Nephron progenitor cell (in vitro differentiated cells): ENCODE data around the gene USH2A.

Experiments used
- DNase-seq: peaks from one replicate; pipeline ENCODE4 v3.0.0; 2021
- H3K27ac Mint-ChIP-seq: 2 replicates; pipeline ENCODE4 v1.8.0; 2021; ENCODE audit warnings: mild to moderate bottlenecking, moderate library complexity, mixed read lengths
- H3K27me3 Mint-ChIP-seq: 2 replicates; pipeline ENCODE4 v1.8.0; 2021; ENCODE audit warnings: mild to moderate bottlenecking, low read depth, mixed read lengths; ENCODE audit not compliant: poor library complexity
- H3K36me3 Mint-ChIP-seq: 2 replicates; pipeline ENCODE4 v1.8.0; 2021; ENCODE audit warnings: low read depth, mixed read lengths
- H3K4me1 Mint-ChIP-seq: 2 replicates; pipeline ENCODE4 v1.8.0; 2021; ENCODE audit warnings: mixed read lengths
- H3K4me3 Mint-ChIP-seq: 2 replicates; pipeline ENCODE4 v1.8.0; 2021; ENCODE audit warnings: mild to moderate bottlenecking, moderate library complexity, mixed read lengths
- H3K9me3 Mint-ChIP-seq: 2 replicates; pipeline ENCODE4 v1.8.0; 2021; ENCODE audit warnings: mild to moderate bottlenecking, moderate library complexity, mixed read lengths
- TF ChIP-seq, protein P1 (sequence below): fragments of 200-600 bp; sonication (generic); IDR thresholded peaks from 2 replicates; pipeline ENCODE4 v1.5.0; 2021; ENCODE audit warnings: antibody characterized with exemption

Gene USH2A

DNA sequence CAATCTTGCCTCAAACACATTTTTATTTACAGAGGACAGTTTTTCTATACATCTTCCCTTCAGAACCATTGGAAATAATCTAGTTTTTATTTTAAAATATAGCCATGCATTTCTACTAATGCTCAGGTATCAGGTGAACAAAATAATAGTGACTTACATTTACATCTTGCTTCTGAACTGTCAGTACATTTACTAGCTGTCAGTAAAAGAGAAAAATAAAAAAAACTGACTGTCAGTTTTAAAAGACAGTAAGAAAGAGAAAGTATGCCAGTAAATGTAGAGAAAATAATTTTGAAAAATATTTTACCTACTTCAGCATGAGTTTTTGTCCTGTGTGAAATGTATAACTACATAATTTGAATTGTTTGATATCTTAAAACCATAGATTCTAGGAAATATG, 33.5 kb downstream of the USH2A start:
- Mint-ChIP-seq H3K27me3 (no peaks in the 10 kb centered on the region), H3K4me1 (peaks cover 10% of the 10 kb centered on the region), H3K9me3 (no peaks in the 10 kb centered on the region), H3K27ac (no peak overlapping the region), H3K36me3 (no peaks in the 10 kb centered on the region), H3K4me3 (no peak overlapping the region)
- no peak for DNase-seq
- TF ChIP-seq, protein P1, sequence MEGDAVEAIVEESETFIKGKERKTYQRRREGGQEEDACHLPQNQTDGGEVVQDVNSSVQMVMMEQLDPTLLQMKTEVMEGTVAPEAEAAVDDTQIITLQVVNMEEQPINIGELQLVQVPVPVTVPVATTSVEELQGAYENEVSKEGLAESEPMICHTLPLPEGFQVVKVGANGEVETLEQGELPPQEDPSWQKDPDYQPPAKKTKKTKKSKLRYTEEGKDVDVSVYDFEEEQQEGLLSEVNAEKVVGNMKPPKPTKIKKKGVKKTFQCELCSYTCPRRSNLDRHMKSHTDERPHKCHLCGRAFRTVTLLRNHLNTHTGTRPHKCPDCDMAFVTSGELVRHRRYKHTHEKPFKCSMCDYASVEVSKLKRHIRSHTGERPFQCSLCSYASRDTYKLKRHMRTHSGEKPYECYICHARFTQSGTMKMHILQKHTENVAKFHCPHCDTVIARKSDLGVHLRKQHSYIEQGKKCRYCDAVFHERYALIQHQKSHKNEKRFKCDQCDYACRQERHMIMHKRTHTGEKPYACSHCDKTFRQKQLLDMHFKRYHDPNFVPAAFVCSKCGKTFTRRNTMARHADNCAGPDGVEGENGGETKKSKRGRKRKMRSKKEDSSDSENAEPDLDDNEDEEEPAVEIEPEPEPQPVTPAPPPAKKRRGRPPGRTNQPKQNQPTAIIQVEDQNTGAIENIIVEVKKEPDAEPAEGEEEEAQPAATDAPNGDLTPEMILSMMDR: no peak

DNA sequence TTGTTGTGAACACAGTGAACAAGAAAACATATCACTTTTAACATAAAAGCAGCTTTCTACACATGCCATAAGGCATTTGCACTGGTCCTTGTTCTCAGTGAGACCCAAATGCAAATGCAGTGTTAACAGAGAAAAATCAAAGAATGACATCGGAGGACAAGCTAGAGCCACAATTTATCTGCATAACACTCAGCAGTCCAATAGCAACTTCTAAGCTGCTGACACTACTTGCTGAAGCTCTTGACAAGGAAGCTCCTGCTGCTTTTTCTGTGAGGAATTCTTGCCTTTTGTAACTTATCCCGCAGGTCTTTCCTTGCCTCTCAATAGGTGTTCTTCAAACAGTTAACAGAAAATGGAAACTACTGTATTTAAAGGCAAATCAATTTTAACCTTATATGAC, 34.7 kb downstream of the USH2A start:
- Mint-ChIP-seq H3K27me3 (no peaks in the 10 kb centered on the region), H3K4me3 (no peak overlapping the region), H3K9me3 (no peaks in the 10 kb centered on the region), H3K36me3 (no peaks in the 10 kb centered on the region), H3K27ac (no peak overlapping the region), H3K4me1 (peaks cover 11% of the 10 kb centered on the region)
- TF ChIP-seq, protein P1: no peak
- DNase-seq: no peak

DNA sequence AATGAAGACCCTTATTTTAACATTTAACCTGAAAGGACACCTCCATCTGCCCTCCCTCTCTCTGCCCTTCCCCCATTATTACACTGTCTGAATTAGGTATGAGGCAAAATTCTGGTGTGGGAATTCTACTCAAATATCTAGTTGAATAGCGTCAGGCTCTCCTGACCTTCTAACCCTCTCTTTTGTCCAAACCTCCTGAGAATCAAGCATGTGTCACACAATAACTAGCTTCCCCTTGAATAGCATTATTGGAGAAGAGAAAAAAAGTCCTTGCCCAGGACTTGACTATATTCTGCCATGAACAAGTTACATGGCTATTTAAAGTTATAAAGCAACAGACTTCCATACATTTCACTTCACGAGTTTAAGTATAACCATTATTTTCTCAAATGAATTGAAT, 35.5 kb downstream of the USH2A start:
- H3K4me1 Mint-ChIP-seq: peaks cover 11% of the 10 kb centered on the region
- no peaks in the 10 kb centered on the region for H3K9me3 Mint-ChIP-seq
- no peak for DNase-seq
- no peaks in the 10 kb centered on the region for H3K36me3 Mint-ChIP-seq
- TF ChIP-seq, protein P1: no peak
- H3K27me3 Mint-ChIP-seq: no peaks in the 10 kb centered on the region
- H3K4me3 Mint-ChIP-seq: no peak overlapping the region
- H3K27ac Mint-ChIP-seq: no peak overlapping the region

DNA sequence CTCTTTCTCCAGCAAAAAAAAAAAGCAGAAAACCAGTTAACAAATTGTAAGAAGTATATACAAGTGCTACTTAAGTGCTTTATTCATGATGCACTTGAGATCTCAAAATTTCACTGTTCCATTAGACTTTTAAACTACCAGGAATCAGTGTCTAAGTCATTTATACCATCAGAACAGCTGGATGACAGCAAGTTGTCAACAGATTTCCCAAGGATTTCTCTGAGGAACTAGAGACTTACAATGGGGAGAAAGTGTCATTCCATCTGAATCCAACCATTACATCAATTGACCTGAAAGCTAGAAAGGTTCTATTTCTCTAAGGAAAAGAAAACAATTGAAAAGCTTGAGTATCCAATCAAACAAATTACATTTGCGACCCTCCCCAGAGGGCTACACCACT, 43.8 kb downstream of the USH2A start:
- DNase-seq: no peak
- H3K9me3 Mint-ChIP-seq: no peaks in the 10 kb centered on the region
- H3K27me3 Mint-ChIP-seq: peaks cover 3% of the 10 kb centered on the region
- no peaks in the 10 kb centered on the region for H3K4me1 Mint-ChIP-seq
- H3K36me3 Mint-ChIP-seq: no peaks in the 10 kb centered on the region
- no peak overlapping the region for H3K27ac Mint-ChIP-seq
- H3K4me3 Mint-ChIP-seq: no peak overlapping the region
- TF ChIP-seq, protein P1: no peak

DNA sequence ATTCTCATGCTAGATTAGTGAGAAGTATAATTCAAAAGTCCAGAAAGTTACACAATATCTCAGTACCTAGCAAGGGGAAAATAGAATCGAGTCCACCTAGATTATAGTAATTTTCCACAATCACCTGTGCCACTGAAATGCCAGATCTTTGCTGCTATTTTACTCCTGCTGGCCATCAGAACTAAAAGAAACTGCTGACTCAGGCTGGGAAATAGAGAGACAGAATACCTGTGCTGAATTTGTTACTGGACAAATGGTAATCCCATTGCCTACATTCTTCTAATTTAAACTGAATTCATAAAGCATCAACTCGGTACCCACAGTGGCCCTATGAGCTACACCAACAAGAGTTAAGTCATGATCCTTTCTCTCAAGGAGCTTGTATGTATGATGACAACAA, 55.0 kb downstream of the USH2A start:
- TF ChIP-seq, protein P1: no peak
- H3K4me3 Mint-ChIP-seq: no peak overlapping the region
- H3K36me3 Mint-ChIP-seq: no peaks in the 10 kb centered on the region
- no peak overlapping the region for H3K27ac Mint-ChIP-seq
- DNase-seq: no peak
- peaks cover under 1% of the 10 kb centered on the region for H3K27me3 Mint-ChIP-seq
- no peaks in the 10 kb centered on the region for H3K4me1 Mint-ChIP-seq
- no peaks in the 10 kb centered on the region for H3K9me3 Mint-ChIP-seq

DNA sequence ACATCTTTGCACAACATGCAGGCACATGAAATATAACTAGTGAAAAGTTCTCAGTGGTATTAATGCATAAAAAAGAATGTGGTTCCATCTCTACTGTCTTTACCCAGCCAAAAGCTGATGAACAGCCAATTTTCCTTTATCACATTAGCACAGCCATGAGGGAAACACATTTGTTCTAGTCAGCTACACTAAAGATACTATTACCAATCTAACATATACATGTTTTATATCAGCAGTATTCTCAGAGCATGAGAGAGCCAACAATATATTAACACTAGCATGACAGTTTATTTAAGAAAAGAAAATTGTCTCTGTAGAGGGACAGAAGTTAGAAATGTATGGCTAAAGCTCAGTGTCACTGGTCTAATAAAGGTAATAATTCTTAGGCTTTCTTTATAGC, 56.3 kb downstream of the USH2A start:
- no peaks in the 10 kb centered on the region for H3K9me3 Mint-ChIP-seq
- DNase-seq: no peak
- TF ChIP-seq, protein P1: no peak
- H3K27me3 Mint-ChIP-seq: no peaks in the 10 kb centered on the region
- H3K4me1 Mint-ChIP-seq: no peaks in the 10 kb centered on the region
- no peaks in the 10 kb centered on the region for H3K36me3 Mint-ChIP-seq
- no peak overlapping the region for H3K27ac Mint-ChIP-seq
- no peak overlapping the region for H3K4me3 Mint-ChIP-seq
